ENCODE data around the gene DPP8. TPM values are rescaled to one million over a fixed set of nuclear protein-coding genes. Genes with fewer than 3 reads are reported as not detected.
"Not testable (repeated sequence)": the region's sequence is repeated elsewhere in the genome, so short reads cannot be mapped to it uniquely, and the experiment has no call there.

The DPP8 gene
- total RNA-seq, 1 donor from 2014 or later, result 39.4 TPM

DNA sequence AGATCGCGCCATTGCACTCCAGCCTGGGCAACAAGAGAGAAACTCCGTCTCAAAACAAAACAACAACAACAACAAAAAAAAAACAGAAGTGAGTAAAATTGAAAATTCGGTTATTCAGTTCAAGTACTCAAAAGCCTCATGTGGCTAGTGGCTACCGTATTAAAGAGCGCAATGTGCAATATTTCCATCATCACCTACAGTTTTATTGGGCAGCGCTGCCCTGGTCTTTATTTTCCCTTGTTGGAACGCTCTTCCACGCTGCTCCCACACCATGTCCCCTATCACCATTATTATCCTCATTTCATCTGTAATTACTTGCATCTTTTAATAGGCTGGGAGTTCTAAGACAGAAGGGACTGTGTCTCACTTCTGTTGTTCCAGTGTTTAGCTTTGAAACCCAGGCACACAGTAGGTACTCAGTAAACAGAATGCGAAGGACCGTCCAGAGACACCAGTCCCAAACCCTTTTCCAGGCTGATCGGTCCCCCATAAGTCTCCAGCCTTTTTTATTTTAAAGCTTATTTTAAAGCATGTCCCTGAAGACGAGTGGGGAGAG is 12.4 kb upstream of the DPP8 start:
- intact Hi-C loops (cut with DNase I), result no loop called here
- DNase-seq (ENCODE audit: low spot score) (no peak), ATAC-seq (peak; percentile 12)

DNA sequence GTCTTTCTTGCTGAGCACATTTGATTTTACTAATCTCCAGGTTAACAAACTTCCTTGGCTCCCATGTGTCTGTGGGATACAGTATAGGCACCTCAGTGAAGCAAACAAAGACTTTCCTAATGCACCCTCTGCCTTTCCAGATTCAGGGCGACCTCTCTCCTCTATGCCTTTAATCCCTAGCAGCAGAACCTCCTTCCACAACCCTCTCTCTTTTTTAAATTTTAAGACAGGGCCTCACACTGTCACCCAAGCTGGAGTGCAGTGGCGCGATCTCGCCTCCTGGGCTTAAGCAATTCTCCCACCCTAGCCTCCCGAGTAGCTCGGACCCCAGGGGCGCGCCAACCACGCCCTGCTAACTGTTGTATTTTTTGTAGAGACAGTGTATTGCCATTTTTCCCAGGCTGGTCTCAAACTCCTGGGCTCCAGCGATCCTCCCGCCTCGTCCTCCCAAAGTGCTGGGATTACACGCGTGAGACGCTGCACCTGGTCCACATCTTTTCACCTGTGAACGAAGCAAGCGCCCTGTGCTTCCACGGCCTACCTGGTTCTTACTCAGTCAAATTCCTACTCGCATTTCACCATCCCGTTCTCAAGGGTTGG is 11.1 kb upstream of the DPP8 start:
- DNase-seq (ENCODE audit: low spot score) (no peak), ATAC-seq (no peak)
- intact Hi-C loops (cut with DNase I), result no loop called here

DNA sequence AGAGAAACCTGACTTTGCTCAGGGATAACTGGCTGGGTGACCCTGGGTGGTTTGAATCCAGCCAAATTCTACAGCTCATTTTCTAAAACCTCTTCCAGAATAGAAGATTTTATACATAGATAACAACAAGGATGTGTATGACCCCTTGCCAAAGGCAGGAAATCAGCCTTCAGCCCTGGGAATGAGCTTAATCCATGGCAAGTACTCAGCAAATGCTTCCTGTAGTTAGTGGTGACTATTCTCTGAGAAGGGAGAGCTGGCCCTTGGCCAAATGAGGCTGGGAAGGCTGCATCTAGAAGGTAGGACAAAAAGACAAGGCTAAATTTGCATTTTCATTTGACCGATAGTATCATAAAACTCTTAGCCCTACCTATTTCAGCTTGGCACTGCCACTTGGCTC is 8.1 kb upstream of the DPP8 start:
- intact Hi-C loops (cut with DNase I), result no loop called here
- ATAC-seq (no peak), DNase-seq (ENCODE audit: low spot score) (no peak)

DNA sequence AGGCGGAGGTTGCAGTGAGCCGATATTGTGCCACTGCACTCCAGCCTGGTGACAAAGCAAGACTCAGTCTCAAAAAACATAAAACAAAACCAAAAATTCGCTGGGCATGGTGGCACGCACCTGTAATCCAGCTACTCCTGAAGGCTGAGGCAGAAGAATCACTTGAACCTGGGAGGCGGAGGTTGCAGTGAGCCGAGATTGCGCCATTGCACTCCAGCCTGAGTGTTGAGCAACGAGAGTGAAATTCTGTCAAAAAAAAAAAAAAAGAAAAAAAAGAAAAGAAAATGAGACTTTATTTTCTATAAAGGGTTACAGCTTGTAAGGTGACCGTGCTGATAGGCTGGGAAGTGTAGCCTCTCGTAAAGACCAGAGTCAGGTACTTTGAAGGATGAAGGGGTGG is 6.7 kb upstream of the DPP8 start:
- DNase-seq (ENCODE audit: low spot score) (no peak), ATAC-seq (no peak)
- intact Hi-C loops (cut with DNase I), result no loop called here

DNA sequence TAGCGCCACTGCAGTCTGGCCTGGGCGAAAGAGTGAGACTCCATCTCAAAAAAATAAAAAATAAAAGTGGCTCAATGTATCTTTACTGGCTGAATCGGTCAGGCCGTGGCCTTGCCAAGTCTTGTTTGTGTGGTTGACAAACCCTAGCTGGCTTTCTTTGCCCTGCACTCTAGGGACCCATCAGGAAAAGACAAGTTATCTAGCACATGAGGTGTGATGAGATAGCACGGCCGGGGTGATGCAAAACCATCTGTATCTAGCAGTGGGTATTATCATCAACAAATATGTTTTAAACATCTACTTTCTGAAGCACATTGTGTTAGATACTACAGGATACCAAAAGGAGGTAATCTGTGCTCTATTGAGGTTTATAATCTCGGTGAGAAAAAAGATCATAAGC is 3.9 kb upstream of the DPP8 start:
- ATAC-seq (no peak), DNase-seq (ENCODE audit: low spot score) (no peak)
- intact Hi-C loops (cut with DNase I), result no loop called here

DNA sequence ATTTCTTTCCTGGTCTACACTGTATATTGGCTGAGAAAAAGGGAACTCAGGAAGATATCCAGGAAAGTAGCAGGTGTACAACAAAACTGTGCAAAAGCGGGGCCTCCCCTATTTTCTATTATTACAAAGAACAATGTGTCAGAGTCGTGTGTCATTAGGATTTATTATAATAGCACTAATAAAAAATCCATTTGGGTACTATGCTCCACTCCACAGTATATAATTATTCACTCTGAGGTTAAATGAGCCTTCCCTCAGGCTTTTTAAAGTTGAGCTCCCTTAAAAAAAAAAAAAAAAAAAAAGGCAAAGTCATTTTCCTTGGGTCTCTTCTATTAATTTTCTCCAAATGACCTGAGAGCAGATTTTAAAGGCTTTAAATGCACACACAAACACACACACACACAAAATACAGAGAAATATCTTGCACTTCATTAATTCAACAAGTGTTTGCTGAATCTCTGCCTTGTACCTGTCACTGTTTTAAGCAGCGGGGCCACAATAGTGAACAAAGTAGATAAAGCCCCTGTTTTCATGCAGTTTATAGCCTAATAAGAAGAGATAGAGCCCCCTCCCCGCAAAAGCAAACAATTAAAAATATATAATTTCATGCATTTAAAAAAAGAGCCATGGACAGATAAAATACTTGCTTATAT is 1.3 kb upstream of the DPP8 start:
- DNase-seq (ENCODE audit: low spot score), result no peak
- intact Hi-C loops (cut with DNase I), result no loop called here

DNA sequence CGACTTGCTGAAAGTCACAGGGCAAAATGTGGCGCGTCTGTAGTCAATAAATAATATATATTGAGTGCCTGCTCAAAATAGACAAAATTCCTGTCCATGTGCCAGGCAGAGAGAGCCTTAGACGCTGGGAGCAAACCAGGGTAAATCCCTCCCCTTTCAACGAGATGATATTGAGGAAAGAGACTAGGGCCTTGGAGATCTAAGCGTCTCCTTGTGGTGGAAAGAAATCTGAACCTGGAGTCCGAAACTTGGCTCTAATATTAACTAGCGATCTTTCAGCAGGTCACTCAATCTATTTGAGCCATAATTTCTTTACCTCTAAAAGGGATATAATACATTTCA is 348 bp upstream of the DPP8 start:
- no peak for ATAC-seq
- intact Hi-C loops (cut with DNase I), result no loop called here
- no peak for DNase-seq (ENCODE audit: low spot score)

More for the DNA sequence above, 1.3 kb upstream of the DPP8 start:
- no peak for ATAC-seq

DNA sequence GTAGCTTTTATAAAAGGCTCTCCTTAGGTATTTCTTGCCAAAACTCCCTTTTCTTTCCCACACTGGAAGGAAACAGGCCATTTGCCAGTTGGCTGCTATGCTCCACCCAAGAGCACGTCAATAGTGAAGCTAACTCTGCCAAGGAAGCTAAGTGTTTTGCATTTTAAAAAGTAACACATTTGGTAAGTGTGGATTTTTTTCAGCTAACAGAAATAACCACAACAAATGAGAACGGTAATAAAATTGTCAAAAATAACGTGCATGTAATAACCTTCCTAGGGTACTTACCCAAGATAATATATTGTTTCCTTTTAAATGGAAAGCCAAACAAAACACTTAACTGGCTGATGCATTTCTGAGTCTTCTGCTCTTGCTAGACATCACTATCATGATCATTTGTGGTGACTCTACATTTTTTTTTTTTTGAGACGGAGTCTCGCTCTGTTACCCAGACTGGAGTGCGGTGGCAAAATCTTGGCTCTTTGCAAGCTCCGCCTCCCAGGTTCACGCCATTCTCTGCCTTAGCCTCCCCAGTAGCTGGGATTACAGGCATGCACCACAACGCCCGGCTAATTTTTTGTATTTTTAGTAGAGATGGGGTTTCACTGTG is 4.6 kb downstream of the DPP8 start:
- intact Hi-C loops (cut with DNase I), result no loop called here
- DNase-seq (ENCODE audit: low spot score), result peak; percentile 71
- peak; percentile 73 for ATAC-seq

DNA sequence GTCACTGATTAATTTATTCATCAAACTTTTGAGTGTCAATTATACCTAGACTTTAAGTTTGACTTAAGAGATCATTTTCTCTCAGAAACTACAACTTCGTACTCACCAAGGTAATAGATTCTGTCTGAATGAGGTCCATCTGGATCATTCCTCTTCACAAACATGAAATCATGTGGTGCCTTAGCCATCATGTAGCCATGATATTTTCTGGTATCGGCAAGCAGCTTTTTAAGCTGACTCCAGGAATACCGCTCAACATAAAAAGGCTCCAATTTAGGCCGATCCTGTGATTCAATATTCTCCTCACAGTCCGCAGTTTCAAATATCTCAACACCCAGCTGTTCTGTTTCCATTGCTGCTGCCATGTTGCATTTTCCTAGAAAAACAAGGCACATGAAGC is 5.3 kb downstream of the DPP8 start:
- intact Hi-C loops (cut with DNase I), result no loop called here
- peak; percentile 13 for ATAC-seq

DNA sequence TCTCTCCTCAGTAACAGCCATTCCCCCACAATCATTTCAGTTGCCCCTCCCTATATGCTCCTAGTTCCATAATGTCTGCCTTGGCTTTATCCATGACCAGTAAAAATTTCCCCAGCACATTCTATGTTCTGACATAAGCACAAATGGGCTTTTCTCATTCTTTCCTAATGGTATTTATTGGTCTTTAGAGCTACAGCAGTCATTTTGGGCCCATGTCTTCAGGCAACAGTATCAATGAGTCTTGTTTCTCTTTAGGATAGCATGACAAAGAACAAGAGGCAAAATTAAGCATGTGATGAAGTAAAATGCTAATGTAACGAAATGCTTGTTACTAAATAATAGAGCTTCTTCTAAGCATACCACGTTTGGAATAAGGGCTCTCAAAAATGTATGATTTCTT is 8.2 kb downstream of the DPP8 start:
- no peak for ATAC-seq
- intact Hi-C loops (cut with DNase I), result no loop called here

More for the DNA sequence above, 5.3 kb downstream of the DPP8 start:
- DNase-seq (ENCODE audit: low spot score), result no peak

DNA sequence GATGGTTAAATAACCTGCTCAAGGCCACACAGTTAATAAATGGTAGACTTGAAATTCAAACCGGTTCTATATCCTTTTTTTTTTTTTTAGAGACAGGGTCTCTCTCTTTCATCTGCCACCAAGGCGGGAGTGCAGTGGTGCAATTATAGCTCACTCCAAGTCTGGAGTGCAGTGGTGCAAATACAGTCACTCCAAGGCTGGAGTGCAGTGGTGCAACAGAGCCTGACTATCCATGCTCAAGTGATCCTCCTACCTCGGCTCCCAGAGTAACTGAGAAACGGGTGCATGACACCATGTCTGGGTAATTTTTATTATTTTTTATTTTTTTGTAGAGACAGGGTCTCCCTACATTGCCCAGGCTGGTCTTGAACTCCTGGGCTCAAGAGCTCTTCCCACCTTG is 23.4 kb downstream of the DPP8 start:
- ATAC-seq, result no peak
- intact Hi-C loops (cut with DNase I), result no loop called here
- no peak for DNase-seq (ENCODE audit: low spot score)

More for the DNA sequence above, 8.2 kb downstream of the DPP8 start:
- no peak for DNase-seq (ENCODE audit: low spot score)

DNA sequence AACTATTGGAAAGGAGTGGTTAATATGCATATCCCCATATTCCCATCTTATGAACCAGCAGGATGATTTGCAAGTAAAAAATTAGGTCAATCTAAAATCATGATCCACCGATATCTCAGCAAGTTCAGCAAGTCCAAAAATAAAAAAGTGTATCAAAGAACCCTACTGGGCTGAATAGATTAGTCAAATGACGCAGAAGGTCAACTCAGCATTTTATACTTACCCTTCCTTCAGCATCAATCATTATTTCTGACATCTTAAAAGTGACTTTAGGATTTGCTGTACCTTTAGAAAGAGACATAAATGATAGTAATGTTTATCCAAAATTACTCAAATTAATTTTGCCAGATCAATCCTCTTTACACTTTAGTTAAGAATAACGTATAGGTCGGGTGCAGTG is 32.6 kb downstream of the DPP8 start:
- DNase-seq (ENCODE audit: low spot score) (no peak), ATAC-seq (no peak)
- intact Hi-C loops (cut with DNase I), result no loop called here

DNA sequence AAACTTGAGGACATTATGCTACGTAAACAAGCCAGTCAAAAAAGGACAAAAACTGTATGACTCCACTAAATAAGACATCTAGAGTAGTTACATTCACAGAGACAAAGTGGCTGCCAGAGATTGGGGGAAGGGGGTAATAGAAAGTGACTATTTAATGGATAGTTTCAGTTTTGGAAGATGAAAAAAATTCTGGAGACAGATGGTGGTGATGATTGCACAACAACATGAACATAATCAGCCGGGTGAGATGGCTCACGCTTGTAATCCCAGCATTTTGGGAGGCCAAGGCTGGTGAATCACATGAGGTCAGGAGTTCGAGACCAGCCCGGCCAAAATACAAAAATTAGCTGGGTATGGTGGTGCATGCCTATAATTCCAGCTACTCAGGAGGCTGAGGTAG is 40.6 kb downstream of the DPP8 start:
- ATAC-seq (no peak), DNase-seq (ENCODE audit: low spot score) (no peak)
- intact Hi-C loops (cut with DNase I), result no loop called here

DNA sequence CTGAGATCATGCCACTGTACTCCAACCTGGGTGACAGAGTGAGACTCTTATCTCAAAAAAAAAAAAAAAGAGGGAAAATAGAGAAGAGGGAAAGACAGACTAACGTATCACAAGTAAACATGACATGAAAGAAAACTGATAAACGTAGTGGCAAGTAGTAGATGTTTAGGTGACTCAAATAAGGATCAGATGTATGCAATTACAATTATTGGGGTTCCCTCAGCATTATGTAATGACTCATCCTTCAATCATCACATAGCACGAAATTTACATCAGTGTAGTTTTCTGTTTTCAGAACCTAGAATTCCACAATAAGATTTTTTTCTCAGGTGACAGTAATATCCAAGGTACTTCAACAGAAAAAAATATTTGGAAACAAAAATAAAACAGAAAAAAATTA is 46.6 kb downstream of the DPP8 start:
- no peak for DNase-seq (ENCODE audit: low spot score)
- intact Hi-C loops (cut with DNase I), result no loop called here
- ATAC-seq, result no peak

DNA sequence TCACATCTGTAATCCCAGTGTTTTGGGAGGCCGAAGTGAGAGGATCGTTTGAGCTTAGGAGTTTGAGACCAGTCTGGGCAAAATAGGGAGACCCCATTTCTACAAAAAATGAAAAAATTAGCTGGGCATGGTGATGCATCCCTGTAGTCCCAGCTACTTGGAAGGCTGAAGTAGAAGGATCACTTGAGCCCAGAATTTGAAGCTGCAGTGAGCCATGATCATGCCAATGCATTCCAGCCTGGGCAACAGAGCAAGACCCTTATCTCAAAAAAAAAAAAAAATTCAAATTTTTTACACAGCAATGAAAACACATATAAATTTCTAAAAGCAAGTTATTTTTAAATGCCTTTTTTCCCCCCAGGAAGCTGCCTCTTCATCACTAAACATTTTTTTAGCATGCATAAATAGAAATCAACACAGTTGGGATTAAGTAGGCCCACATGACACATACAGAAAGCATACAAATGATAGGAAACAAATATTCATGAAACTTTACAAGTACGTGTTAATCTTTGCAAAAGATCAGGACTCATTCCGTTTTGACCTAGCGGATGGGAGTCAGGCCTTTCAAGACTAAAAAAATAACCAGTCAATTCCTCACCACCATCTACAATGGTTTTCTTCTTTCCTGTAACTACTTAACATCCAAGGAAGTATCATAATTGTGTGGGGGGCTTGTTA is 49.1 kb downstream of the DPP8 start:
- no peak for ATAC-seq
- intact Hi-C loops (cut with DNase I), result no loop called here
- no peak for DNase-seq (ENCODE audit: low spot score)

DNA sequence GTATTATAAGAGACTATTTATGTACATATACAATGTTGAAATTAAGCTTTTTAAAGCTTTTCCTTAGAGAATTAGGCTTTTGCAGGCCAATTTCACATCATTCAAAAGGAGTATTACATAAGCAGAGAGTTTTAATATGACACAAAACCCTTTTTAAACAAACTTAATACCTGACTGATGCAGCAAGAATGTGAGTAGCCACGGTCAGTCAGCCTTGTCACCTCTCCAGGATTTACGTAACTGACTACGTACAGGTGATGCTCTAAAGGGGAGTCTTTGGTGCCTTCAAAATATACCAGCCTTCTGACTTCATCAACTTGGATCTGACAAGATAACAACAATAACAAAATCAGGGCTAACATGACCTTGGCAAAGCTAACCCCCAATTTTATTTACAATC is 50.6 kb downstream of the DPP8 start:
- ATAC-seq, result no peak
- no peak for DNase-seq (ENCODE audit: low spot score)
- intact Hi-C loops (cut with DNase I), result no loop called here

DNA sequence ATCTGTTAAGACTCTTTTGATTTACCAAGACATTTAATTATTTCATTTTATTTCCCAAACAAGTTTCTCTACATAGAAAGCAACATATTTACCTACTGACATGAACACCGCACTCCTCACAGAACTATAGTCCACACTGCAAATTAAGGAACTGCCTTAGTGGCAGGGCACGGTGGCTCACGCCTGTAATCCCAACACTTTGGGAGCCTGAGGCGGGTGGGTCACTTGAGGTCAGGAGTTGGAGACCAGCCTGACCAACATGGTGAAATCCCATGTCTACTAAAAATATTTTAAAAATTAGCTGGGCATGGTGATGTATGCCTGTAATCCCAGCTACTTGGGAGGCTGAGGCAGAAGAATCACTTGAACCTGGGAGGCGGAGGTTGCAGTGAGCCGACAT is 54.4 kb downstream of the DPP8 start:
- intact Hi-C loops (cut with DNase I); DNase-seq (ENCODE audit: low spot score); ATAC-seq: not testable (repeated sequence)

DNA sequence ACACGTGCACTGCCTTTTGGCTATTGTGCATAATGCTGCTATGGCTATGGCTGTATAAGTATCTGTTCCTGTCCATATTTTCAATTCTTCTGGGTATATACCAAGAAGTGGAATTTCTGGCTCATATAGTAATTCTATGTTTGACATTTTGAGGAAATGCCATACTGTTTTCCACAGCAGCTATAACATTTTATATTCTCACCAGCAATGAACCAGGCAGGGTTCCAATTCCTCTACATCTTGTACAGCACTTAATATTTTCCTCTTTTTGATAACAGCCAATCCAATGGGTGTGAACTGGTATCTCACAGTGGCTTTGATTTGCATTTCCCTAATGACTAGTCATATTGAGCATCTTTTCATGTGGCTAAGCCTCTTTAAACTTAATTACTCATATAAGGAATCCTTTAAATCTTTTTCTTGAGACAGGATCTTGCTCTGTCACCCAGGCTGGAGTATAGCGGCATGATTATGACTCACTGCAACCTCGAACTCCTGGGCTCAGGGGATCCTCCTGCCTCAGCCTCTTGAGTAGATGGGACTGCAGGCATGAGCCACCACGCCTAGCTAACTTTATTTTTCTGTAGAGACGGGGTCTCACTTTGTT is 56.6 kb downstream of the DPP8 start:
- no peak for DNase-seq (ENCODE audit: low spot score)
- no peak for ATAC-seq
- intact Hi-C loops (cut with DNase I), result no loop called here

DNA sequence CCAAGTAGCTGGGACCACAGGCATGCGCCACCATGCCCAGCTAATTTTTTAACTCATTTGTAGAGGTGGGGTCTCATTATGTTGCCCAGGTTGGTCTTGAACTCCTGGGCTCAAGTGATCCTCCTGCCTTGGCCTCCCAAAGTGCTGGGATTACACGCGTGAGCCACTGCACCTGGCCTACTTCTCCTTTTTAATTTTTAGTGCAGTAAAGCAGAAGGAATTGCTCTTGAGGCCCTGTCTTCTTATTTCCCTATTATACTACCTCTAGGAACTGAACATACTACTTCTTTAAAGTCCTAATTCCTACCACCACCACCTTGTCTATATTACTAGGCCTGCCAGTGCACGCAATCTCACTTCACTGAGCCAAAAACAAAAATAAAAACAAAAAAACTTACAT is 62.2 kb downstream of the DPP8 start:
- ATAC-seq; intact Hi-C loops (cut with DNase I); DNase-seq (ENCODE audit: low spot score): not testable (repeated sequence)

DNA sequence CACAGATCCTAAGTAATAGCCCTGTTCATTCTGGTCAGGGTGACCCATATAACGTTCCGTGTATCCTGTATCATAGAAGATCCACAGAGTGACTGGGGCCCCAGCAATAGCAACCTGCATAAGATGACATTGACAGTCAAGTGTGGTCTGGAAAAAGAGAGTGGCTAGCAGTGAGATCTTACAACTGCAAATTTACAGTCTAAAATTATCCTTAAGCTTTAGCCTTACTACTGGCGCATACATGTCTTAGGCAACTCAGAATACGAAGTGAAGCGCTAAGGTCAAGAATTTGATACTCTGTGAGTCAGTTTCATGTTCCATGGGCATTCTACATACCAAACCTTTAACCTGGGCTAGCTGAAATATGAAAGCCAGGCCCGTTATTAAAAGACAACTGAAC is 65.5 kb downstream of the DPP8 start:
- ATAC-seq (no peak), DNase-seq (ENCODE audit: low spot score) (no peak)
- intact Hi-C loops (cut with DNase I), result no loop called here
